A549 (cell line): ENCODE results near the gene LAMA3. TPM values are rescaled to one million over a fixed set of nuclear protein-coding genes. Genes with fewer than 3 reads are reported as not detected.

Experiments
- ATAC-seq, 2 experiments: fragments of 200-7000 bp in 1 of 2; fragments of >200 bp in 1 of 2; cut with Nextera tagmentation in 1 of 2; cut with Tn5 transposase in 1 of 2; 3 replicates each; pipeline versions ENCODE4 v1.8.0 to v1.9.1; 2018 to 2020; ENCODE audit warnings: mild to moderate bottlenecking in 1 of 2, moderate library complexity in 1 of 2
- CTCF ChIA-PET: fragments of 300-600 bp; sonication (Branson Sonifier 250); formaldehyde crosslinking; extraction: SDS; loops from one replicate; lab custom pipeline; 2021; ENCODE audit warnings: antibody characterized with exemption, inconsistent platforms; lab: Yijun Ruan, JAX
- POLR2A ChIA-PET: fragments of 350-600 bp; formaldehyde crosslinking; extraction: SDS; loops from one replicate; lab custom pipeline; 2021; ENCODE audit warnings: antibody characterized with exemption, inconsistent platforms; lab: Yijun Ruan, JAX
- DNase-seq, 2 experiments: peaks; one replicate each; pipeline versions ENCODE4 v3.0.0 to v3.0.0-alpha.2; 2011 to 2016; ENCODE audit warnings: low read depth in 1 of 2, low spot score in 1 of 2
- FAIRE-seq: peaks from 2 replicates; lab custom pipeline; 2011; peaks lifted over from hg19 to GRCh38; lab: Jason Lieb, UNC
- H3K27ac ChIP-seq, 2 experiments: fragments of >200 bp; sonication (Bioruptor Twin); formaldehyde crosslinking; 3 replicates each; pipeline ENCODE4 v1.5.1; 2016 to 2017
- H3K4me1 ChIP-seq: fragments of >200 bp; sonication (Bioruptor Twin); formaldehyde crosslinking; 3 replicates; pipeline ENCODE4 v1.6.1; 2016
- H3K4me2 ChIP-seq: fragments of >200 bp; sonication (Bioruptor Twin); formaldehyde crosslinking; 3 replicates; pipeline ENCODE4 v1.6.1; 2016
- H3K4me3 ChIP-seq: fragments of >200 bp; sonication (Bioruptor Twin); formaldehyde crosslinking; 3 replicates; pipeline ENCODE4 v1.5.1; 2016
- H3K9me3 ChIP-seq: fragments of >200 bp; sonication (Bioruptor Twin); formaldehyde crosslinking; 3 replicates; pipeline ENCODE4 v1.6.1; 2016
- ATOH8 ChIP-seq: fragments of 250-450 bp; sonication (Bioruptor Pico); IDR thresholded peaks from 2 replicates; pipeline ENCODE4 v1.5.0; 2020; ENCODE audit warnings: low read depth, mild to moderate bottlenecking, moderate library complexity
- BHLHE40 ChIP-seq: IDR thresholded peaks from 2 replicates; pipeline ENCODE4 v1.6.1; 2012; ENCODE audit warnings: low read depth, low read length, inconsistent platforms
- CTCF ChIP-seq: fragments of >200 bp; sonication (Bioruptor Twin); formaldehyde crosslinking; IDR thresholded peaks from 3 replicates; pipeline ENCODE4 v1.5.1; 2016
- EHF ChIP-seq: fragments of 250-450 bp; sonication (Bioruptor Pico); IDR thresholded peaks from 2 replicates; pipeline ENCODE4 v1.5.0; 2020; ENCODE audit warnings: mild to moderate bottlenecking
- ELK1 ChIP-seq: fragments of 150-350 bp; IDR thresholded peaks from 2 replicates; pipeline ENCODE4 v1.6.1; 2014; ENCODE audit warnings: low read depth, mild to moderate bottlenecking, low read length
- EP300 ChIP-seq, 2 experiments: fragments of >200 bp; sonication (Bioruptor Twin); formaldehyde crosslinking; IDR thresholded peaks; 2 replicates in 1 of 2; 3 replicates in 1 of 2; pipeline ENCODE4 v1.6.1; 2016 to 2017
- ESRRA ChIP-seq: fragments of 150-350 bp; IDR thresholded peaks from 2 replicates; pipeline ENCODE4 v1.6.1; 2014; ENCODE audit warnings: mild to moderate bottlenecking, low read length, borderline replicate concordance
- FOSB ChIP-seq: fragments of 250-450 bp; sonication (Bioruptor Pico); IDR thresholded peaks from 2 replicates; pipeline ENCODE4 v1.5.0; 2020; ENCODE audit warnings: mild to moderate bottlenecking, moderate library complexity
- GATA3 ChIP-seq: IDR thresholded peaks from 2 replicates; pipeline ENCODE4 v1.6.1; 2012; ENCODE audit warnings: borderline replicate concordance
- HEYL ChIP-seq: fragments of 250-450 bp; sonication (Bioruptor Pico); IDR thresholded peaks from 2 replicates; pipeline ENCODE4 v1.8.0; 2021; ENCODE audit warnings: mild to moderate bottlenecking, moderate library complexity
- HMGXB4 ChIP-seq: fragments of 250-450 bp; sonication (Bioruptor Pico); IDR thresholded peaks from 2 replicates; pipeline ENCODE4 v1.5.0; 2021; ENCODE audit warnings: mild to moderate bottlenecking, moderate library complexity, borderline replicate concordance
- MYC ChIP-seq: IDR thresholded peaks from 2 replicates; pipeline ENCODE4 v1.6.1; 2012; ENCODE audit warnings: mild to moderate bottlenecking, inconsistent platforms, low read length, improper control_type of control experiment, borderline replicate concordance
- NFE2L2 ChIP-seq: fragments of 150-350 bp; conservative IDR thresholded peaks from 2 replicates; pipeline ENCODE4 v1.6.1; 2014; ENCODE audit warnings: low read length
- NPAS2 ChIP-seq: fragments of 250-450 bp; sonication (Bioruptor Pico); IDR thresholded peaks from 2 replicates; pipeline ENCODE4 v1.8.0; 2022; ENCODE audit warnings: mild to moderate bottlenecking, moderate library complexity, borderline replicate concordance
- POLR2A ChIP-seq: IDR thresholded peaks from 2 replicates; pipeline ENCODE4 v1.6.1; 2012; ENCODE audit warnings: mild to moderate bottlenecking, low read length
- POLR2AphosphoS2 ChIP-seq: conservative IDR thresholded peaks from 2 replicates; pipeline ENCODE4 v1.6.1; 2012; ENCODE audit warnings: low read length, improper control_type of control experiment, inconsistent platforms
- RARB ChIP-seq: fragments of 250-450 bp; sonication (Bioruptor Pico); IDR thresholded peaks from 2 replicates; pipeline ENCODE4 v1.8.0; 2021; ENCODE audit warnings: mild to moderate bottlenecking, moderate library complexity
- RCOR1 ChIP-seq: fragments of 150-350 bp; IDR thresholded peaks from 2 replicates; pipeline ENCODE4 v1.6.1; 2014; ENCODE audit warnings: antibody characterized with exemption, low read length, low read depth
- REST ChIP-seq: fragments of 200-600 bp; sonication (generic); IDR thresholded peaks from 2 replicates; pipeline ENCODE4 v1.6.1; 2016; ENCODE audit warnings: antibody characterized with exemption, mild to moderate bottlenecking, moderate library complexity
- RFX5 ChIP-seq: fragments of 450-650 bp; IDR thresholded peaks from 2 replicates; pipeline ENCODE4 v1.7.1; 2014; ENCODE audit warnings: antibody characterized with exemption, mild to moderate bottlenecking, moderate library complexity
- SREBF2 ChIP-seq: fragments of 450-650 bp; IDR thresholded peaks from 2 replicates; pipeline ENCODE4 v1.6.1; 2014; ENCODE audit warnings: mild to moderate bottlenecking, moderate library complexity
- ZC3H11A ChIP-seq: fragments of 450-650 bp; IDR thresholded peaks from 2 replicates; pipeline ENCODE4 v1.6.1; 2014; ENCODE audit warnings: antibody characterized with exemption, mild to moderate bottlenecking
- WGBS: methylation state at CpG from one replicate; pipeline ENCODE4 v1.1.6; 2017; ENCODE audit errors: missing lambda C conversion rate; 5-methylcytosine and 5-hydroxymethylcytosine counted together
- polyA plus RNA-seq, 4 experiments: library from polyadenylated mRNA; depleted of rRNA in 3 of 4; stranded (reverse); fragments of >200 nt; fragmentation: RNase III in 1 of 4; extraction: RNeasy Plus Mini Kit Qiagen cat#74134 plus additional on column Dnase treatment in 1 of 4; gene quantifications; 2 replicates in 3 of 4; 3 replicates in 1 of 4; pipeline ENCODE4 v1.2.3, GENCODE V29; 2011 to 2017

LAMA3 gene
- polyA plus RNA-seq, 2 of the 4 experiments (the other 2 are of a cell fraction), result 18.2 to 31.0 TPM

- DNase-seq, result no peak
- CTCF ChIA-PET, result no interaction called here
- 96% methylated on average over 5 of the region's 5 CpGs for WGBS
- H3K4me2 ChIP-seq, result no peak overlapping the region
- no peak for ATAC-seq
- no peaks in the 10 kb centered on the region for H3K9me3 ChIP-seq
- FAIRE-seq, result no peak
- POLR2A ChIA-PET, result no interaction called here
- TF ChIP-seq RARB (CRISPR knock-in tag), result no peak
- no peak for TF ChIP-seq MYC
- TF ChIP-seq SREBF2, result no peak
- TF ChIP-seq CTCF, result no peak
- no peak for TF ChIP-seq HEYL (CRISPR knock-in tag)
- TF ChIP-seq FOSB (CRISPR knock-in tag), result no peak
- TF ChIP-seq ZC3H11A, result no peak
- no peak for TF ChIP-seq POLR2AphosphoS2
- no peak for TF ChIP-seq HMGXB4 (CRISPR knock-in tag)
- no peak for TF ChIP-seq ELK1
- no peak for TF ChIP-seq GATA3
- no peak for TF ChIP-seq POLR2A
- no peak for TF ChIP-seq RCOR1
- no peak for TF ChIP-seq EHF (CRISPR knock-in tag)
- no peak for TF ChIP-seq ESRRA
- no peak for TF ChIP-seq REST
- TF ChIP-seq NFE2L2, result no peak
- no peak for TF ChIP-seq BHLHE40
- TF ChIP-seq EP300 (IDR thresholded peaks at IDR 0.05), result no peak
- peaks cover 21% of the 10 kb centered on the region for H3K4me1 ChIP-seq
- no peak overlapping the region for H3K27ac ChIP-seq
- no peak overlapping the region for H3K4me3 ChIP-seq
Measured at GRCh38 chr18:23867006-23867405, 177.8 kb downstream of the LAMA3 start.

- CTCF ChIA-PET, result no interaction called here
- Histone ChIP-seq H3K27ac (no peak overlapping the region), H3K4me3 (no peak overlapping the region), H3K4me2 (peak overlapping the region; percentile 21; the same call in 1 of the 3 replicates), H3K4me1 (peaks cover 21% of the 10 kb centered on the region), H3K9me3 (no peaks in the 10 kb centered on the region)
- no peak for DNase-seq
- TF ChIP-seq RFX5, result no peak
- TF ChIP-seq ATOH8 (CRISPR knock-in tag), result no peak
- TF ChIP-seq NPAS2, result no peak
- TF ChIP-seq GATA3, result no peak
- 67% methylated on average over 3 of the region's 3 CpGs for WGBS
- POLR2A ChIA-PET, result no interaction called here
- no peak for FAIRE-seq
- no peak for ATAC-seq
Measured at GRCh38 chr18:23868136-23868785, 179.0 kb downstream of the LAMA3 start.
